ENCODE measurements around the gene TMEM30B.

- TF ChIP-seq, protein P1, sequence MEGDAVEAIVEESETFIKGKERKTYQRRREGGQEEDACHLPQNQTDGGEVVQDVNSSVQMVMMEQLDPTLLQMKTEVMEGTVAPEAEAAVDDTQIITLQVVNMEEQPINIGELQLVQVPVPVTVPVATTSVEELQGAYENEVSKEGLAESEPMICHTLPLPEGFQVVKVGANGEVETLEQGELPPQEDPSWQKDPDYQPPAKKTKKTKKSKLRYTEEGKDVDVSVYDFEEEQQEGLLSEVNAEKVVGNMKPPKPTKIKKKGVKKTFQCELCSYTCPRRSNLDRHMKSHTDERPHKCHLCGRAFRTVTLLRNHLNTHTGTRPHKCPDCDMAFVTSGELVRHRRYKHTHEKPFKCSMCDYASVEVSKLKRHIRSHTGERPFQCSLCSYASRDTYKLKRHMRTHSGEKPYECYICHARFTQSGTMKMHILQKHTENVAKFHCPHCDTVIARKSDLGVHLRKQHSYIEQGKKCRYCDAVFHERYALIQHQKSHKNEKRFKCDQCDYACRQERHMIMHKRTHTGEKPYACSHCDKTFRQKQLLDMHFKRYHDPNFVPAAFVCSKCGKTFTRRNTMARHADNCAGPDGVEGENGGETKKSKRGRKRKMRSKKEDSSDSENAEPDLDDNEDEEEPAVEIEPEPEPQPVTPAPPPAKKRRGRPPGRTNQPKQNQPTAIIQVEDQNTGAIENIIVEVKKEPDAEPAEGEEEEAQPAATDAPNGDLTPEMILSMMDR (IDR thresholded peaks at IDR 0.05): no peak
- no peak for TF ChIP-seq POLR2A (IDR thresholded peaks at IDR 0.05)
- no peak for TF ChIP-seq EP300 (IDR thresholded peaks at IDR 0.05)
Observed at GRCh38 chr14:61284001-61284400, 2.9 kb upstream of the TMEM30B start.
